Left forelimb (tissue), 1 donor: ENCODE data around the gene ABCF1.
A peak's percentile ranks its signal among the peaks of the same experiment; 100 is the strongest.

ENCODE experiments used
- DNase-seq: peaks from one replicate; pipeline ENCODE4 v3.0.0-alpha.2; 2018; ENCODE audit warnings: low spot score

Gene ABCF1

GRCh38 chr6:30601815-30602641 lies 30.8 kb downstream of the ABCF1 start:
- no peak for DNase-seq

GRCh38 chr6:30603961-30604360 lies 32.7 kb downstream of the ABCF1 start:
- DNase-seq: no peak

- no peak for DNase-seq
These were observed 38.8 kb downstream of the ABCF1 start for GRCh38 chr6:30610065-30610464.

- DNase-seq: no peak
These were observed 40.1 kb downstream of the ABCF1 start for GRCh38 chr6:30611150-30611855.

GRCh38 chr6:30611856-30612194 lies 40.6 kb downstream of the ABCF1 start:
- DNase-seq: no peak

GRCh38 chr6:30612213-30612612 lies 41.0 kb downstream of the ABCF1 start:
- no peak for DNase-seq

GRCh38 chr6:30612687-30613248 lies 41.5 kb downstream of the ABCF1 start:
- DNase-seq: no peak

- no peak for DNase-seq
These were observed 42.2 kb downstream of the ABCF1 start for GRCh38 chr6:30613251-30614043.

GRCh38 chr6:30614044-30614842 lies 43.0 kb downstream of the ABCF1 start:
- DNase-seq: no peak

- DNase-seq: peak; percentile 84
These were observed 43.6 kb downstream of the ABCF1 start for GRCh38 chr6:30614843-30615218.

GRCh38 chr6:30615219-30615957 lies 44.1 kb downstream of the ABCF1 start:
- peak; percentile 78 for DNase-seq

GRCh38 chr6:30615958-30616810 lies 44.9 kb downstream of the ABCF1 start:
- no peak for DNase-seq

GRCh38 chr6:30616811-30617564 lies 45.7 kb downstream of the ABCF1 start, which contains the start of gene PPP1R10:
Gene PPP1R10, minus strand, starts transcription at chr6:30617243. Its CDS starts 7,299 bp downstream, at chr6:30609944.
- DNase-seq: peak; percentile 98

- DNase-seq: peak; percentile 95
These were observed 46.5 kb downstream of the ABCF1 start, which contains the start of gene MRPS18B for GRCh38 chr6:30617565-30618269. Gene MRPS18B, plus strand, starts transcription at chr6:30617840. Its CDS starts 26 bp downstream, at chr6:30617866.

- no peak for DNase-seq
These were observed 47.1 kb downstream of the ABCF1 start for GRCh38 chr6:30618270-30618797.

- no peak for DNase-seq
These were observed 48.3 kb downstream of the ABCF1 start for GRCh38 chr6:30619561-30619960.

GRCh38 chr6:30625511-30625910 lies 54.3 kb downstream of the ABCF1 start:
- DNase-seq: no peak
